ENCODE measurements around the gene CDH12.

CDH12 gene

GRCh38 chr5:22053195-22053594, 799.9 kb downstream of the CDH12 start:
- TF ChIP-seq RARB (CRISPR knock-in tag; IDR thresholded peaks at IDR 0.05) = no peak
- no peak for TF ChIP-seq CREB5 (CRISPR knock-in tag; IDR thresholded peaks at IDR 0.05; ENCODE audit: low read depth)
- no peak for TF ChIP-seq TOX (CRISPR knock-in tag; IDR thresholded peaks at IDR 0.05; ENCODE audit: borderline replicate concordance)
- no peak for TF ChIP-seq ESRRG (CRISPR knock-in tag; IDR thresholded peaks at IDR 0.05)
- no peak for TF ChIP-seq ZNF565 (CRISPR knock-in tag; conservative IDR thresholded peaks at IDR 0.05; ENCODE audit: low read depth)
- no peak for TF ChIP-seq ARNTL (CRISPR knock-in tag; IDR thresholded peaks at IDR 0.05; ENCODE audit: borderline replicate concordance, low read depth)
- no peak for TF ChIP-seq GLIS3 (CRISPR knock-in tag; IDR thresholded peaks at IDR 0.05)
- no peak for TF ChIP-seq SNAI2 (CRISPR knock-in tag; IDR thresholded peaks at IDR 0.05)
- no peak for TF ChIP-seq PPARA (CRISPR knock-in tag; IDR thresholded peaks at IDR 0.05; ENCODE audit: borderline replicate concordance)

DNA sequence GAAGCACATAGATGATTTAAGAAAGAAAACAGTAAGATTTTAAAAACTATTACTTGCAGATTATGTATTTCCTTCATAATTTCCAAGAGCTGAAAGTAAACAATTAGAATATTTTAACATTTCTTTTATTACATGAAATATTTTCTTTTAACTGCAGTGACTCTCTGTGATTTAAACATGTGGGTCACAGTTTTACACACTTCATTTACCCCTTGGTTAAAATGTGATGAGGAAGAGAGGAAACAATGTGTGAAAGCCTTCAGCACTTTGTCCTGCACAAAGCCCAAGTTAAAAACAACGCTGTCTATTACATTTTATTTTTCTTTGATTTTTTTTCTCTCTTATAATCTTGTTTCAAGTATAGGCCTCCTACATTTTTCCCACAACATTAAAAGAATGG, 801.3 kb downstream of the CDH12 start:
- TF ChIP-seq CREB5 (CRISPR knock-in tag; IDR thresholded peaks at IDR 0.05; ENCODE audit: low read depth) (no peak), ZC3H10 (CRISPR knock-in tag; IDR thresholded peaks at IDR 0.05) (no peak), SNAI2 (CRISPR knock-in tag; IDR thresholded peaks at IDR 0.05) (no peak), CSDC2 (CRISPR knock-in tag; IDR thresholded peaks at IDR 0.05) (no peak), TOX (CRISPR knock-in tag; IDR thresholded peaks at IDR 0.05; ENCODE audit: borderline replicate concordance) (no peak), OSR1 (CRISPR knock-in tag; IDR thresholded peaks at IDR 0.05) (no peak), POU6F1 (CRISPR knock-in tag; IDR thresholded peaks at IDR 0.05; ENCODE audit: borderline replicate concordance, low read depth) (no peak), GLIS3 (CRISPR knock-in tag; IDR thresholded peaks at IDR 0.05) (no peak), RARB (CRISPR knock-in tag; IDR thresholded peaks at IDR 0.05) (no peak), ARNTL (CRISPR knock-in tag; IDR thresholded peaks at IDR 0.05; ENCODE audit: borderline replicate concordance, low read depth) (no peak), ZFP3 (CRISPR knock-in tag; IDR thresholded peaks at IDR 0.05) (no peak), TCF4 (CRISPR knock-in tag; IDR thresholded peaks at IDR 0.05; ENCODE audit: borderline replicate concordance) (no peak), TSHZ2 (CRISPR knock-in tag; IDR thresholded peaks at IDR 0.05) (no peak), ESRRG (CRISPR knock-in tag; IDR thresholded peaks at IDR 0.05) (no peak), ISL1 (CRISPR knock-in tag; IDR thresholded peaks at IDR 0.05) (no peak), ZNF565 (CRISPR knock-in tag; conservative IDR thresholded peaks at IDR 0.05; ENCODE audit: low read depth) (no peak), ZFP30 (CRISPR knock-in tag; IDR thresholded peaks at IDR 0.05) (no peak)
- TF ChIP-seq, protein P1, sequence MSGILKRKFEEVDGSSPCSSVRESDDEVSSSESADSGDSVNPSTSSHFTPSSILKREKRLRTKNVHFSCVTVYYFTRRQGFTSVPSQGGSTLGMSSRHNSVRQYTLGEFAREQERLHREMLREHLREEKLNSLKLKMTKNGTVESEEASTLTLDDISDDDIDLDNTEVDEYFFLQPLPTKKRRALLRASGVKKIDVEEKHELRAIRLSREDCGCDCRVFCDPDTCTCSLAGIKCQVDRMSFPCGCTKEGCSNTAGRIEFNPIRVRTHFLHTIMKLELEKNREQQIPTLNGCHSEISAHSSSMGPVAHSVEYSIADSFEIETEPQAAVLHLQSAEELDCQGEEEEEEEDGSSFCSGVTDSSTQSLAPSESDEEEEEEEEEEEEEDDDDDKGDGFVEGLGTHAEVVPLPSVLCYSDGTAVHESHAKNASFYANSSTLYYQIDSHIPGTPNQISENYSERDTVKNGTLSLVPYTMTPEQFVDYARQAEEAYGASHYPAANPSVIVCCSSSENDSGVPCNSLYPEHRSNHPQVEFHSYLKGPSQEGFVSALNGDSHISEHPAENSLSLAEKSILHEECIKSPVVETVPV (CRISPR knock-in tag; IDR thresholded peaks at IDR 0.05) = no peak
- TF ChIP-seq, protein P2, sequence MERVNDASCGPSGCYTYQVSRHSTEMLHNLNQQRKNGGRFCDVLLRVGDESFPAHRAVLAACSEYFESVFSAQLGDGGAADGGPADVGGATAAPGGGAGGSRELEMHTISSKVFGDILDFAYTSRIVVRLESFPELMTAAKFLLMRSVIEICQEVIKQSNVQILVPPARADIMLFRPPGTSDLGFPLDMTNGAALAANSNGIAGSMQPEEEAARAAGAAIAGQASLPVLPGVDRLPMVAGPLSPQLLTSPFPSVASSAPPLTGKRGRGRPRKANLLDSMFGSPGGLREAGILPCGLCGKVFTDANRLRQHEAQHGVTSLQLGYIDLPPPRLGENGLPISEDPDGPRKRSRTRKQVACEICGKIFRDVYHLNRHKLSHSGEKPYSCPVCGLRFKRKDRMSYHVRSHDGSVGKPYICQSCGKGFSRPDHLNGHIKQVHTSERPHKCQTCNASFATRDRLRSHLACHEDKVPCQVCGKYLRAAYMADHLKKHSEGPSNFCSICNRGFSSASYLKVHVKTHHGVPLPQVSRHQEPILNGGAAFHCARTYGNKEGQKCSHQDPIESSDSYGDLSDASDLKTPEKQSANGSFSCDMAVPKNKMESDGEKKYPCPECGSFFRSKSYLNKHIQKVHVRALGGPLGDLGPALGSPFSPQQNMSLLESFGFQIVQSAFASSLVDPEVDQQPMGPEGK (CRISPR knock-in tag; IDR thresholded peaks at IDR 0.05; ENCODE audit: borderline replicate concordance) = no peak
- no peak for ATAC-seq

More at GRCh38 chr5:22053195-22053594, 799.9 kb downstream of the CDH12 start:
- no peak for ATAC-seq
